Activated CD4-positive, alpha-beta T cell treated with anti-CD3 and anti-CD28 coated beads for 1 hour (primary cell): ENCODE results near the gene ZNF81.
"Not testable (repeated sequence)": the region's sequence is repeated elsewhere in the genome, so short reads cannot be mapped to it uniquely, and the experiment has no call there.

ENCODE experiments used
- DNase-seq: peaks from one replicate; pipeline ENCODE4 v3.0.0-alpha.2; 2020

Gene ZNF81

GRCh38 chrX:47936940-47937317 is 100.2 kb downstream of the ZNF81 start:
- no peak for DNase-seq

- DNase-seq: no peak
Observed at GRCh38 chrX:47940448-47940847, 103.7 kb downstream of the ZNF81 start.

GRCh38 chrX:47941423-47941822 is 104.7 kb downstream of the ZNF81 start:
- DNase-seq: no peak

- DNase-seq: not testable (repeated sequence)
Observed at GRCh38 chrX:47955295-47955694, 118.6 kb downstream of the ZNF81 start.

GRCh38 chrX:47956016-47956415 is 119.3 kb downstream of the ZNF81 start:
- no peak for DNase-seq

- not testable (repeated sequence) for DNase-seq
Observed at GRCh38 chrX:47958206-47958605, 121.5 kb downstream of the ZNF81 start.

GRCh38 chrX:47958761-47959342 is 122.2 kb downstream of the ZNF81 start:
- no peak for DNase-seq

GRCh38 chrX:47960406-47960805 is 123.7 kb downstream of the ZNF81 start:
- no peak for DNase-seq

- DNase-seq: not testable (repeated sequence)
Observed at GRCh38 chrX:47961830-47962229, 125.1 kb downstream of the ZNF81 start.

GRCh38 chrX:47965526-47965925 is 128.8 kb downstream of the ZNF81 start:
- not testable (repeated sequence) for DNase-seq
